Measurements from ENCODE around the gene BTBD1. TPM values are rescaled to one million over a fixed set of nuclear protein-coding genes. Genes with fewer than 3 reads are reported as not detected.

Gene BTBD1
- total and polyA plus RNA-seq, 8 donors, result 13.2 to 94.4 (median 44.9) TPM

DNA sequence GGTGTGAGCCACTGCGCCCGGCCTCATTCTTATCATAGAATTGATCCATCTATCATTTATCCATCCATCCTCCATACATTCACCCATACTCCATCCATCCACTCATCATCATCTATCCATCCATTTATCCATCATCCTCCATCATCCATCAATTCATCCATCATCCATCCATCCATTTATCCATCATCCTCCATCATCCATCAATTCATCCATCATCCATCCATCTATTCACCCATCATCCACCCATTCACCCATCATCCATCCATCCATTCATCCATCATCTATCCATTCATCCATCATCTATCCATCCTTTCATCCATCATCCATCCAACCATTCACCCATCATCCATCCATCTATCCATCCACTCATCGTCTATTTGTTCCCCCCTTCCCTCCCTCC is 44.1 kb upstream of the BTBD1 start:
- peaks cover 0 to 3% (median 2%) of the 10 kb centered on the region in 4 donors for H3K36me3 ChIP-seq
- whole genome bisulfite sequencing, 5 donors, result 95 to 98% (median 96%) methylated on average over 3 of the region's 3 CpGs
- DNase-seq, result no peak
- TF ChIP-seq, protein P1, sequence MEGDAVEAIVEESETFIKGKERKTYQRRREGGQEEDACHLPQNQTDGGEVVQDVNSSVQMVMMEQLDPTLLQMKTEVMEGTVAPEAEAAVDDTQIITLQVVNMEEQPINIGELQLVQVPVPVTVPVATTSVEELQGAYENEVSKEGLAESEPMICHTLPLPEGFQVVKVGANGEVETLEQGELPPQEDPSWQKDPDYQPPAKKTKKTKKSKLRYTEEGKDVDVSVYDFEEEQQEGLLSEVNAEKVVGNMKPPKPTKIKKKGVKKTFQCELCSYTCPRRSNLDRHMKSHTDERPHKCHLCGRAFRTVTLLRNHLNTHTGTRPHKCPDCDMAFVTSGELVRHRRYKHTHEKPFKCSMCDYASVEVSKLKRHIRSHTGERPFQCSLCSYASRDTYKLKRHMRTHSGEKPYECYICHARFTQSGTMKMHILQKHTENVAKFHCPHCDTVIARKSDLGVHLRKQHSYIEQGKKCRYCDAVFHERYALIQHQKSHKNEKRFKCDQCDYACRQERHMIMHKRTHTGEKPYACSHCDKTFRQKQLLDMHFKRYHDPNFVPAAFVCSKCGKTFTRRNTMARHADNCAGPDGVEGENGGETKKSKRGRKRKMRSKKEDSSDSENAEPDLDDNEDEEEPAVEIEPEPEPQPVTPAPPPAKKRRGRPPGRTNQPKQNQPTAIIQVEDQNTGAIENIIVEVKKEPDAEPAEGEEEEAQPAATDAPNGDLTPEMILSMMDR (IDR thresholded peaks at IDR 0.05), result no peak
- TF ChIP-seq EP300 (IDR thresholded peaks at IDR 0.05) (no peak), POLR2AphosphoS5 (IDR thresholded peaks at IDR 0.05) (no peak), POLR2A (IDR thresholded peaks at IDR 0.05) (no peak)
- H3K27ac ChIP-seq, result no peak overlapping the region
- H3K4me3 ChIP-seq, result no peak overlapping the region
- H3K4me1 ChIP-seq, result peaks cover 14 to 35% (median 15%) of the 10 kb centered on the region in 4 donors
- no peaks in the 10 kb centered on the region for H3K9me3 ChIP-seq
- intact Hi-C loops (cut with DNase I; ENCODE audit: low total_unique reads), result no loop called here
- peaks cover 8 to 48% (median 25%) of the 10 kb centered on the region in 3 donors for H3K27me3 ChIP-seq

DNA sequence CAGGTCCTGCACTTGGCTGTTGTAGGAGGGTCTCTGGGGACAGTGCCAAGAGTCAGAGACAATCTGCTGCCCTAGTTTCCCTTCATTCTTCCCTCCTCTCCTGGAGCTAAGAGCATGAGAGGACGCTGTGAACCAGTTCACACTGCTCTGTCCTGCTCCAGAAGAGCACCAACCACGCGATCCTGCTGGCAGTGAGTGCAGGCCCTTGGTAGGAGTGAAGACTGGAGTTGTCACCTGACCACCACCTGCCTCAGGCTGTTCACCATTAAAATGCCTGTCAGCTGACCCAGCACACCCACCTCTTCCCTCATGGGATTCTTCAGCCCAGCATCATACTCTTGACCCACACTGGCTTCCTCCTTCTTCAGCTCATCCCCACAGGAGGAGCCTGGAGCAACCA is 43.3 kb upstream of the BTBD1 start:
- DNase-seq, result no peak
- Histone ChIP-seq H3K27me3 (peaks cover 8 to 55% (median 25%) of the 10 kb centered on the region in 3 donors), H3K4me1 (peaks cover 14 to 35% (median 15%) of the 10 kb centered on the region in 4 donors), H3K4me3 (no peak overlapping the region), H3K9me3 (no peaks in the 10 kb centered on the region), H3K36me3 (peaks cover 0 to 3% (median 1%) of the 10 kb centered on the region in 4 donors), H3K27ac (no peak overlapping the region)
- intact Hi-C loops (cut with DNase I; ENCODE audit: low total_unique reads), result no loop called here
- TF ChIP-seq POLR2A (IDR thresholded peaks at IDR 0.05) (no peak), EP300 (IDR thresholded peaks at IDR 0.05) (no peak), POLR2AphosphoS5 (IDR thresholded peaks at IDR 0.05) (no peak)
- TF ChIP-seq, protein P1 (IDR thresholded peaks at IDR 0.05), result no peak
- 69 to 85% (median 84%) methylated on average over 2 to 3 of the region's 3 CpGs for WGBS, 5 donors

DNA sequence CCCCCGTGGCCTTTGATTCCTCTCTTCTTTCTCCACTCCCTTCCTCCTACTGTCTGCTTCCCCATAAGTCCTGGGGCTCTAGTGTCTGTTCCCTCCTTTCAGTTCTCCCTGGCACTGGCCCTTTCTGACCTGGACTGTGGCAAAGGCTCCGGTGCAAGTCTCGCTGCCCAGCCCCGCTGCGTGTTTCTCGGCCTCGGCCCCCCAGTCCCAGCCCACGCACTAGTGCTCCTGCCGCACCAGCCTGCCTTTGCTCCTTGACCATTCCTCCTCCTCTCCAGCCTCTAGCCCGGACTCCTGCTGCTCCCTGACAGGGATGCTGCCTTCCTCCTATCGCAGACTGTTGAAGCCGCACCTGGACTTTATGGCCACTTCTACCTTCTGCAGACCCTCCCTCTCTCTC is 42.5 kb upstream of the BTBD1 start:
- no peaks in the 10 kb centered on the region for H3K9me3 ChIP-seq
- 83 to 90% (median 86%) methylated on average over 12 of the region's 12 CpGs for WGBS, 5 donors
- no peak for DNase-seq
- TF ChIP-seq, protein P1 (IDR thresholded peaks at IDR 0.05), result no peak
- TF ChIP-seq POLR2AphosphoS5 (IDR thresholded peaks at IDR 0.05) (no peak), EP300 (IDR thresholded peaks at IDR 0.05) (no peak), POLR2A (IDR thresholded peaks at IDR 0.05) (no peak)
- peaks cover 14 to 35% (median 15%) of the 10 kb centered on the region in 4 donors for H3K4me1 ChIP-seq
- no peak overlapping the region for H3K4me3 ChIP-seq
- H3K36me3 ChIP-seq, result no peaks in the 10 kb centered on the region
- intact Hi-C loops (cut with DNase I; ENCODE audit: low total_unique reads), result no loop called here
- peaks cover 8 to 59% (median 25%) of the 10 kb centered on the region in 3 donors for H3K27me3 ChIP-seq
- H3K27ac ChIP-seq, result no peak overlapping the region

DNA sequence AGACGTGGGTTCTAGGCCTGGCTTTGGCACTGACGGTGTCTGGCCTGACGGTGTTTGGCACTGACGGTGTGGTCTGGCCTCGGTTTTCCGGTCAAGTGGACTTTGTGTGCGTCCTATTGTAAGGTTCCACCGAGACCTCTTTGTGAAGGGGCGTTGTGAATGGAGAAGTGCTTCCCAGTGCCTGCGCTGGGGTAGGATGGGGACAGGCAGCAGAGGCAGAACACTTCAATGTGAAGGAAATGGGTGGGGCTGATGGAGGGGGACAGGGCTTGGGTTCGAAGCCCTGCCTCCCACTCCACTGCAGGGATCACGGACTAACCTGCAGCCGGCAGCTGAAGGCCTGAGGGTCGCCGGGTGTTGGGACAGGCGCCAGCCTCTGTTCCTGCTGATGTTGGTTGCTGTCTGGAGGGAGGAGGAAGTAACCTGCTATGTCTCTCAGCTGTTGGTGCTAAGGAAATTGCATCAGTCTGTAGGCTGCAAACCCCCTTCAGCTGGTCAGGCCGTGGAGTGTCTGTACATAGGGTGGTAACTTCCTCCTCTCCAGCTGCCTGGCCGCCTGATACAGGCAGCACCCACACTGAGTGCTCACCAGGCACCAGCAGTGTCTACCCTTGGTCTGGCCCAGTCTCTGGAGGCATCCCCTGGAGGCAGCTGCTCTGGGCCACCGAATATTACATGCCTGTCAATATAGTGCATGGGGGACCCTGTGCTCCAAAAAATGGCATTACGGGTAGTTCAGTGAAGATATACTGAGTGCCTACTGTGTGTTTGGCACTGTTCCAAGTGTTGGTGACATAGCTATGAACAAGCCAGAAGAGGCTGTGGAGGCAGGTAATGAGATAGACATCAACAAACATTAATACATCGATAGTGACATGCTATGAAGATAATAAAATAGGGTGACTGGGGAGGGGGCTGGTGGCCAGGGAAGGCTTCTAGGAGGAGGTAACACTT is 41.5 kb upstream of the BTBD1 start:
- H3K27ac ChIP-seq, result peak overlapping the region in 4 of 5 donors; percentile 59 to 78 (median 68)
- 41 to 61% (median 47%) methylated on average over 14 to 21 of the region's 21 CpGs for WGBS, 5 donors
- no peaks in the 10 kb centered on the region for H3K36me3 ChIP-seq
- TF ChIP-seq POLR2AphosphoS5 (IDR thresholded peaks at IDR 0.05), result peak; percentile 12 to 46 (median 45)
- TF ChIP-seq, protein P1 (IDR thresholded peaks at IDR 0.05), result no peak
- H3K4me1 ChIP-seq, result peaks cover 14 to 35% (median 15%) of the 10 kb centered on the region in 4 donors
- peak overlapping the region; percentile 50 to 57 (median 52) for H3K4me3 ChIP-seq
- H3K27me3 ChIP-seq, result peaks cover 8 to 69% (median 25%) of the 10 kb centered on the region in 3 donors
- intact Hi-C loops (cut with DNase I; ENCODE audit: low total_unique reads), result no loop called here
- peak; percentile 34 to 67 for DNase-seq
- H3K9me3 ChIP-seq, result no peaks in the 10 kb centered on the region

All from stomach (tissue), 9 donors.